Measurements from ENCODE around the gene ABCB9.

Gene ABCB9

DNA sequence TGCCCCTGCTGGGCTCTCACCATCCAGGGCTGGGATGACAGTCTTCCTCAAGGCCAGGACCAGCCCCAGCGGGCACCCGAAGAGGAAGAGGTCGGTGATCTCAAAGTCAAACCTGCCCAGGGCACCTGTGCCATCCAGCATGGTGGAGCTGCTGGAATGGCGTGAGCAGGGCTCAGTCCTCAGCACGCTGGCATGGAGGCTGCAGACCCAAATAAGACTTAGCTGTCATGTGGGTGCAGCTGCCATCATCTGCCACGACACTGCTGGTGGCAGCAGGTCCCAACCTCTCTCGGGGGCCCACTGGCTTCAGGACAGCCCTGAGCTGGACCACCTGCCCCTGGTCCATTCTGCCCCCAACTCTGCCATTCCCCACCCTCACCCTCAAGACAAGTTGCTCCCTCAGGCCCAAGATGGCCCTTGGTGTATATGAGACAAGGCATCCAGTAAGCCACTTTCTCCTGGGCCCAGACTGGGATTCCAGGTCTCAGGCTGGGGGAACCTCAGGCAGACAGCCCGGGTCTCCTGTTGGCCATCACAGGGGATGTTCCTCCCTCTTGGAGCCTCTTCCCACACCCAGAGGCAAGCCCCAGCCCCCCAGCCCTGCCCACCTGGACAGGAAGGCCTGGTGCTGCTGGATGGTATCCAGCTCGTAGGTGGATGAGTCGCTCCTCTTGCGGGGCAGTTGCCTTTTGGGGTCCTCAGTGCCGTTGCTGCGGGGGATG lies 28.7 kb upstream of the ABCB9 start:
- DNase-seq (ENCODE audit: low read depth in 2 of 2), result no peak

DNA sequence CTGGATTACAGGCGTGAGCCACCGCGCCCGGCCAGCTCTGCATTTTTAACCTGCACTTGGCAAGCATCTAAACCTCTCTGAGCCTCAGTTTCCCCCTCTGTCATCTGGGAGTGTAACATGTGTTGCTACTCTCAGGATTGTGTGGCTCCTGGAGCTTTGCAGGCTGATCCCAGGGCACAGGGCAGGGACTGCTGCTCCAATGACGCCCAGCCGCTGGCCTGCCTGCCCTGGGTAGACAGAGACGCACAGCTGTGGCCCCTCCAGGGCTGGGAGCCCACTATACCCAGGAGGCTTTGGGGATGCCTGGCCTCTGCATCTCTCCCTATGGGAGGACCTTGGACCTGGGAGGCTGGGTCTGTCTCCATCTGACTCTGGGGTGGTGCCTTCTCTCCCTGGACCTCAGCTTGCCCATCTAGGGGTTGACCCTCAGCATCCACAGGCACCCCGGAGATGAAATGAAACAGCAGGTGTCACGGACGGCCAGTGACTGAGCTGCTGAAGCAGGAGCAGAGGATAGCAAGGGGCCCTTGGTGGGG lies 27.9 kb upstream of the ABCB9 start:
- no peak for DNase-seq (ENCODE audit: low read depth in 2 of 2)

DNA sequence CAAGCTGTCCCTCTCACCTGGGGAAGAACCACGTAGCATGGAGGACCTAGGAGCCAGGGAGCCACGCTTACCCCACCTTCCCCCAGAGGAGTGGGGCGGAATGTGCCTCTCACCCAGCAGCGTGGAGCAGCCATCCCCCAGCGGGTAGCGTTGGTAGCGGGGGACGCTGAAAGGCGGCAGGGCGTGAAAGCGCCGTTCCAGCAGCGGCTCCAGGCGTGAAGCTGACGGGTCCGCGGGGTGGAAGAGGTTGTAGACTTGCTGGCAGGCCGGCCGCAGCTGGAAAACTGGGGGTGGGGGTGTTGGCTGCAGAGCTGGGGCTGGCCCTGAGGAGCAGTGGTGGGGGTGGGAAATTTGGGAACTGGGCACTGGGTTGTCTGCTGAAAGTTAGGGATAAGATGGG lies 26.1 kb upstream of the ABCB9 start:
- no peak for DNase-seq (ENCODE audit: low read depth in 2 of 2)

DNA sequence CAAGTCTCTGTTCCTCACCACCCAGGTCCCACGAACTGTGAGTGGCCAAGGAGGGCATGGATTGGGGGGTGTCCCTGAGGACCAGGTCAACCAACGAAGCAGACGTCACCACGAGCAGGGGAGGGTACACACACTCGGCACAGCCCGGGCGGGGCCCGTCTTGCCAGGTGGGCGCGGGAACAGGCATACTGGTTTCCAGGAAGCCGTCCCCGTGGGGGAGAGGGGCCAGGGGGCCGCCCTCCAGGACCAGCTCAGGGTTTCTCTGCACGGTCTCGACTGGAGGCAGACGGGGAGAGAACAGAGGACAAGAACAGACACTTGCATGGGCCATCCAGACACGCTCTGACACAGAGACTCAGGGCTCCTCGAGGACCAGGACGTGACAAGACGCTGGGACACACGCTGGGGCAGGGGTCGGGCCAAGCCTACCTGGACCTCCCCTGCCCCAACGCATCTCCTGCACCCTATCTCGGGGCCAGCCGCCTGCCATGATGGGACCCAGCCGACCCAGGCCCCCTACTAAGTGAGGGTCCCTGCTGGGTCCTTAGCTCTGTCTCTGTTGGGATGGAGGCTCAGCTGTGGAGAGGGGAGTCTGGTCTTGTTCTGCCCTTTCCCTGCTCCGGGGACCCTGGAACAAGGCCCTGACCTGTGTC lies 25.5 kb upstream of the ABCB9 start:
- no peak for DNase-seq (ENCODE audit: low read depth in 2 of 2)

DNA sequence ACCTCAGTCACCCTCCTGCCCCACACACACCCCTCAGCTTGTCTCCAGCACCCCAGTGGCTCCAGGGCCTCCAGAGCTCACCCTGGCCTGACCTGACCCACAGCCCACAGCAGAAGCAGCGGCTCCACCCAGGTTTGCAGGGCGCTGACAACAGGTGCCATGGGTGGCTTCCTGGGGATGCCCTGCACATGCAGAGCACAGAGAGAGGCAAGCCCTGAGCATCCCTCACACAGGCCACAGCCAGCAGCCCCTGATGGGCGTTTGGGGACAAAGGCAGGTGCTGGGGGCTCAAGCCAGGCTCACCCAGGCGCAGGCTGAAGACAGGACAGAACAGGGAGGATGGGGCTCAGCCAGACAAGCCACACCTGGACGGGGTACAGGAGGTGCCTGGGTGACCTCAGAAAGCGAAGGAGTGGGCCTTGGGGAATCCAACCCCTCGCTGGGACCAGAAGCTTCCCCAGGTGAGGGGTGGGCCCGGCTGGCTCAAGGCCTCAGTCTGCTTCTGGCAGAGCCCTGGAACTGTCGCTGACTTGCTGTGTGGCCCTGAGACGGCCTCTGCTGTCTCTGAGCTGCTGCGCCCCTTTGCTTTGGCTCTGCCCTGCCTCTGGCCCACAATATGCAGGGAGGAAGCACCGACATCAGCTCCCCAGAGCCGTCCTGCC lies 24.8 kb upstream of the ABCB9 start:
- no peak for DNase-seq (ENCODE audit: low read depth in 2 of 2)

DNA sequence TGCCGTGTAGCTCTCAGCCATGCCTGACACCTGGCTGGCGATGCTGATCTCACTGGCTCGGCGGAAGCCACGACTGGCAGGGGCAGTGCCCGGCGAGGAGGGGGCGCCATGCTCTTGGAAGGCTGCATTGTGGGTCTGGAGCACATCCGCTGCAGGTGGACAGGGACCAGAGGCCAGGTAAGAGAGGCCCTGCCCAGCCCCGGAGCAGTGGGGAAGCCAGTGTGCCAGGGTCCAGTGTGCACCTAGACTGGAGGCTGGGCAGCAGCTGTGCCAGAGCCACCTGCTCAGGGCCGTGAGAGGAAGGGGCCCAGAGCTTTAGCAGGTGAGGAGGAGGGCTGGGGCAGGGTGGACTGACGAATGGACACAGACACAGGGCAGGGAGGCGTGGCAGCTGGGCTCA lies 24.3 kb upstream of the ABCB9 start:
- no peak for DNase-seq (ENCODE audit: low read depth in 2 of 2)

DNA sequence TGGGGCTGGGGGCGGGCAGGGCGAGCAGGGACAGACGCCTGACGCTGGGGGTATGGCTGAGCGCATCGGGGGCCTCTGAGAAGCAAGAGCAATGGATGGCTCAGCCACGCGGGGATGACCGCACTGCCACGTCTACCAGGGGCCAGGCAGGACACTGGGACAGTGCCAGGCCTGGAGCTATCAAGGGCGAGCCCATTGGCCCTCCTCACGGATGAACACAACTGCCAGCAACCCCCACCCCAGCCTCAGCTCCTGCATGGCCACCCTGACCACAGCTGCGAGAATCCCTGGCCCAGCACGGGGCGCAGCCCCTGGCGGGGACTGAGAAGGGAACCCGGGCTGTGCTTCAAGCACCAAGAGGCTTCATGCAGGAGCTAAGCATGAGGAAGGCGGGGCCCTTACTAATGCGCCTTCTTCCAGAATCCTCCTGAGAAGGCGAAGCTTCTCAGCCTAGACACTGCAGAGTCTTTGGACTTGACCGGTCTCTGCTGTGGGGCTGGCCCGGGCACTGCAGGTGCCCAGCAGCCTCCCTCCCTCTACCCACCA lies 23.7 kb upstream of the ABCB9 start:
- no peak for DNase-seq (ENCODE audit: low read depth in 2 of 2)

DNA sequence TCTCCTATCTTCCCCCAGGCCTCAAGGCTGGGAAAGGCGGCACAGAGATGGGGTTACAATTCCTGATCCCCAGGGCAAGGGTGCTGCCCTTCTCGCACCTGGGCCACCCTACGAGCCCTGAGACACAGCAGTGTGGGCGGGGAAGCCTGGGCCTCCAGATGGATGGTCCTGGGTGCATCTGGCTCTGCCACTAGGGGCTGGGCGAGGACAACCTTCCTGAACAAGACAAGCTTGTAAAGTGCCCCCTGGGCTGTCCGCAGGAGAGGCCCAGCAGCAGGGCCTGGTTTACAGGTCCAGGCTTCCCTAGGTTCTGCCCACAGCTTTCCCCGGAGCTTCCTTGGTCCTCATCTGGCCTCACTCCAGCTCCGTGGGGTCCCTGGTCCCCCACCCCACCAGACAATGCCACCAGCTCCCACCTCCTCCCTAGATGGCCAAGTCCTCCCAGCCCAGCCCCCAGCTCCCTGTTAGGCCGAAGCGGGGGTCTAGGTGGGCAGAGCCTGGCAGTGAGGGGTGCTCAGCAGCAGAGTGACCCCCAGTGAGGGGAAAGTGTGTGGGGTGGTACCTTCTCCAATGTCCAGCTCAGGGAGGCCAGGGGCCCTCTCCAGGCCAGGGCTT lies 23.1 kb upstream of the ABCB9 start:
- DNase-seq (ENCODE audit: low read depth in 2 of 2), result no peak

DNA sequence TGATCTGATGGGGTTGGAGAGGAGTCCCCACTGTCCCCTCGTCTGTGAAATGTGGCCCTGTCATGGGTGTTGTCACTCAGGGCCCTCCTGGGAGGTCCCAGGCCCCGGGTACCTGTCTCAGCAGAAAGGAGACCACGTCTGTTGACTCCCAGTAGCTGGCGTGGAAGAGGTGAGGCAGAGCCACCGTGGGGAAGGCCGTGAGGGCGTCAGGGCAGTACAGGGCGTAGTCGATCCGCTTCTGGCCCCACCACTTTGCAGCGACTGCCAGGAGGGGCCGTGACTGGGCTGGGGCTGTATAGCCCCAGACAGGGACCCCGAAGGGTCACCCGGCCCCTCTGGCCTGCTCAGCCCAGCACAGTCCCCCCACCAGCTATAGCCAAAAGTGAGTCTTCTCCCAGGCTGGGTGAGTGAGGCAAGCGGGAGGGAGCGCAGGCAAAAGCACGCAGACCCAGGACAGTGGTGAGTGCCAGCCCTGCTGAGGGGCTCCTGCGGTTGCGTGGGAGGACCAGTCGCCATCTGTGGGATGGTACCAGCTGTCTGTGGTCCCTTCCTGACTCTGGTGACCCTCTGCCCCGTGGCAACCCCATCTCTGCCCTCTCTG lies 22.4 kb upstream of the ABCB9 start:
- DNase-seq (ENCODE audit: low read depth in 2 of 2), result no peak

DNA sequence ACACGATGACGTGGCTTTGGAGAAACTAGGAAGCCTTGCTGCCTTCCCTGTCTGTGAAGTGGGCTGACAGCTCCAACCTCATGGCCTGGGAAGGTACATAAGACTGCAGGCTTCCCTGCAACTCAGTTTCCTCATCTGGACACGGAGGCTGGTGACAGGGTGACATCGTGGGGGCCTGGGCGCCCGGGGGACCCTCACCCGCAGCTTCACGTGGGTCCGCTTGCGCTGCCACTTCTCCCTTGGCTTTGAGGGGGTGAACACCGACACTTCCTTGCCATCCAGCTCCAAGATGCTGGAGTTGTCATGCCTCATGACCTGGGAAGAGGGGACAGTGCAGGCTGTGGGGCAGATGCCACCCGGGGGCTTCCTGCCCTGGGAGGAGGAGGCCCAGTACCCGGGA lies 21.8 kb upstream of the ABCB9 start:
- DNase-seq (ENCODE audit: low read depth in 2 of 2), result no peak

DNA sequence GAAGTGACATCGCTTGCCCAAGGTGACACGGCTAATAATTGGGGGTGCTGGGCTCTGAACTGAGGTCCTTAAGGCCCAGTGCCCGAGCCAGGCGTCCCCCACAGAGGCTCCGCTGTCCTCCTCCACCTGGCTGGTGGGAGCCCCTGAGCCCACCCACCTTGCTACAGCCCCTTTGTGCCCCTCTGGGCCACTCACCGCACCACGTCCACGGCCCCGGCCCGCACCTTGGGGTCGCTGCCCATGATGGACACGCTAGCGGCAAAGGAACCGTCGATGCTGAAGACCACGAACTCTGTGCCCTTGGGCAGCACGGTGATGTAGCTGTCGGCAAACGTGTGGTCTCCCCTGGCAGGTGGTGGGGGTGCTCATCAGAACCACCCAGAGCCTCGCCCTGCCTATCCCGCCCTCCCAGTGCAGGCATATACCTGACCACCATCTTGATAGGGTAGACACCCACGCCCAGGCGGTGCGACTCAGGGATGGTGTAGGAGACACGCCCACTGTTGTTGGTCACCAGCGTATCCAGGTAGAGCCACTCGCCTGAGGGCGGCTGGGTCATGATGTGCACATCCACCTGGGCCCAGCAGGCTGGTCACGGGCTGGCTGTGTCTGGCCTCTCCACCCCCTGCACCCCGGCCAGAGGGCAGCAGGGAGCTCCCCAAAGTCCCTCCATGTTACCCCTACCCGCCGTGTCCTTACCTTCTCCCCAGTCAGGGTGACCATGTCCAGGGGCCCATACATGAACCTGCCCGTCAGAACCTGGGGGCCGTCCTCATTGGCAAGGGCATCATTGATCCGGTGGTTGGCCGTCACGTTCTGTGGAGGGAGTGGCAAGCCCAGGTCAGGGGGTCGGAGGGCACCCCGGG lies 21.1 kb upstream of the ABCB9 start:
- DNase-seq (ENCODE audit: low read depth in 2 of 2), result no peak

DNA sequence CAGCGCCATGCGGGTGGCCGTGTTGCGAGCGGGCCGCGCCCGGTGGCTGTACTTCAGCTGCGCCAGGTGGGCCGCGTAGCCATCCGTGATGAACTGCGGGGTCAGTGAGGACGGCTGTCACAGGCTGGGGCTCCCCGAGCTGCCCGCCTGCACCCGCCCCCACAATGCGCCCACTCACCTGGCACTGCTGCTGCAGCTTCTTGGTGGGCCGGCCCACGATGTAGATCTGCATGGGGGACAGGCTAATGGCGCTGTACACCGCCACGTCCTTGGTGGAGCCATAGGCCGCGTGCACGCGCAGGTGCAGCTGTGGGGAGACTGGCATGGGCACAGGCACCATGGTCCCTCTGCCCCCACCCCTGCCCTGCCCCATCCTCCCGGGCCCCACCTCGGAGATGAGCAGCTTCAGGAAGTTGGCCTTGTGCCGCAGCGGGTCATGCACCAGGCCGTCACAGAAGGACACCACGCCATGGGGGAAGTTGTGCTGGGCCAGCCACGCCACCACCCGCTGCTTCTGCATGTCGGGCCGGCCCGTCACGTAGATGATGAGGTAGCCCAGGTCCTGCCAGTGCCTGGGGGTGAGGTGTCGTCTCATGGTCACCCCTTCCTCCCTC lies 20.1 kb upstream of the ABCB9 start:
- DNase-seq (ENCODE audit: low read depth in 2 of 2), result no peak

DNA sequence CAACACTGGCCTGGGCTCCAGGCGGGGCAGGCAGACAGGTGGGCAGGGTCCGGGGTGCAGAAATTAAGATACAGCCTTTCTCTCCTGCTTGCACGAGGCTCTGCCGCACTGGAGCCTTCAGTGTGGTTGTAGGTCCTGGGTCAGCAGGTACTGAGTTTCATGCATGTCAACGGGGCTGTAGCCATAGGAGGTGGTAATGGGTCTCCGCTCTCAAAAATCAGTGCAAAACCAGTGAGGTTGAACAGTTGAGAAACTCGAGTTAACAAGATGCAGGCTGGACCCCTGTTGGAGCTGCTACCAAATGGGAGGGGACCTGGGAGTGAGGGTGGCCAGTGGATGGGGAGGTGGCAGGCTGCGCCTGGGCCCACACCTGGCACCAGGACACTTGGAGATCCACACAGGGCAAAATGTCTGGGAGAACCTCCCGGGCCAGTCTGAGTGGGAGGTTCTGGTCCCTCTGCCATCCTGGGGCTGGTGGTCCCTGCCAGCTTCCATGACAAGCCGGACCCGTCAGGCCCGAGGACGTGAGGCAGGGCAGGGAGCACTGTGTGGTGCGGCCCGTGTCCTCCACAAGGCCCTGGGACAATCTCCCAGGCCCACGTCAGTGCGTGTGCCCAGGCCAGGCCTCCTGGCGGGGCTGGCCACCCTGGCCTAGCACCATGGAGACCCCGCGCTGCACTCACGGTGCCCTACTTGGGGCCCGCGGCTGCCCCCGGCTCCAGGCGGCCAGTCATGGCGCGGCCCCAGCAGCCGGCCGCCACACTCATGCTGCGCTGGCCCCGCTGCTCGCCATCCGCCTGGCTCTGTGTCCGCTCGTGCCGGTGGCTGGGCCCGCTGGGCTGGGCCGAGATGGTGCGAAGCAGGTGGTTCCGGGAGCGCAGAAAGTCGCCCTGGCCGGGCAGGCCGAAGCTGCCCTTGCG lies 19.3 kb upstream of the ABCB9 start:
- DNase-seq (ENCODE audit: low read depth in 2 of 2), result no peak

DNA sequence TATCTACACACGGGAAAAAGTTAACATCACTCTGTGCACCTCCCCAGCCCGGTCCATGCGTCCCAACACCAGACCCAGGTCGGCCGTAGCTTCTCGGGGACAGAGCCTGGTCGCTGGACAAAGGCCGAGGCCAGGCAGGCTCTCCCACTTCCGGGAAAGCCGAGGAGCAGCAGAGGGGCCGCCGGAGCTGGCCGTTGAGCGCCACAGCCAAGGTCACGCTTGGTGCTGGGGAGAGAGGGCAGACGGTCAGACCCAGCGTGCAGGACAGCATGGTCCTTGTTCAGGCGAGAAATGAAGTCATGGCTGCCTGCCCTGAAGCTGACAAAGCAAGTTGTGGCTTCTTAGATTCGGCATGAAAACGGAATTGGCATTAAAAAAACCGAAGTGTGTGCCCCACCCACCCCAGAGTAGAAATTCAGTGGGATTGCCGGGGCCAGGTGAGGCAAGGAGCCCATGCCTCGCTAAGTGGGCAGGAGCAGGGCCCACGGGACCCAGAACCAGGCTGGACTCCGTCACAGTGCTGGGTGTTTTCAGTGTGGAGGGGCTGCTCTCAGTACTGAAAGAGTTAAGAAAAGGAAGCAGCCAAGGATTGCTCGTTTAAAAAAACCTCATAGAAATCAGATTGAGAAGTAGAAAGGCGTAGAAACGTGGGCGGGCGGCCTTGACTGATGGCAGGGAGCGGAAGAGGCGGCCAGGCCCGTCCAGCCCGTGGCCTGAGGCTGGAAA lies 18.5 kb upstream of the ABCB9 start:
- DNase-seq (ENCODE audit: low read depth in 2 of 2), result no peak

DNA sequence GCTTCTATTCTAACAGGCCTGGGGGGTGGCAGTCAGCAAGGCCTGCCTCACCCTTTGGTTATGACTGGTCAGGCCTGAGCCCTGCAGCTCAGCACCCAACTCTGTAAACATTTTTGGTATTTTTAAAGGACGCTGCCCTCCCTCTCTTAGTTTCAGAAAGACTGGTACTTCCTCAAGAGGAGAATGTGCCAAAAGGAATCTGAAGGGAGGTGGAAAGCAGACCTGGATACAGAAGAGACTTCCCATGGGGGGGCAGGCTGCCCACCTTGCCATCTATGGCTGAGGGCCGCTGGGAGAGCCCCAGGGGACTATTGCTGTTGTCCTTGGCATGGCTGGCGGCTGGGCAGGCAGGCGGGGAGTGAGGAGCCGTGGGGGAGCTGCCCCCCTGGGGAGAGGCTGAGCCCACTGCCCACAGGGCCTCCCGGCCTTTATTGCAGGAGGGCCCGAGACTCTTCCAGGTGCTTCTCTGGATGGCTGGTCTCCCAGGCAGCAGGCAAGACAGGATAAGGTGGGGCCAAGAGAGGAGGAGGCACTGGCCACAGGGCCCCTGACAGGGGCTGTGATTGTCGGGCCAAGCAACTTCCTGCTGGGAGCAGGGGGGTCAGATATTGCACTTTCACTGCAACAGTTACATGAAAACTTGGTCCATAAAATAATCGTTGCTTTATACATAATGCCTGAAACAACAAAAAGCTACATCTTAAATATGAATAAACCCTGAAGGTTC lies 17.7 kb upstream of the ABCB9 start:
- no peak for DNase-seq (ENCODE audit: low read depth in 2 of 2)

DNA sequence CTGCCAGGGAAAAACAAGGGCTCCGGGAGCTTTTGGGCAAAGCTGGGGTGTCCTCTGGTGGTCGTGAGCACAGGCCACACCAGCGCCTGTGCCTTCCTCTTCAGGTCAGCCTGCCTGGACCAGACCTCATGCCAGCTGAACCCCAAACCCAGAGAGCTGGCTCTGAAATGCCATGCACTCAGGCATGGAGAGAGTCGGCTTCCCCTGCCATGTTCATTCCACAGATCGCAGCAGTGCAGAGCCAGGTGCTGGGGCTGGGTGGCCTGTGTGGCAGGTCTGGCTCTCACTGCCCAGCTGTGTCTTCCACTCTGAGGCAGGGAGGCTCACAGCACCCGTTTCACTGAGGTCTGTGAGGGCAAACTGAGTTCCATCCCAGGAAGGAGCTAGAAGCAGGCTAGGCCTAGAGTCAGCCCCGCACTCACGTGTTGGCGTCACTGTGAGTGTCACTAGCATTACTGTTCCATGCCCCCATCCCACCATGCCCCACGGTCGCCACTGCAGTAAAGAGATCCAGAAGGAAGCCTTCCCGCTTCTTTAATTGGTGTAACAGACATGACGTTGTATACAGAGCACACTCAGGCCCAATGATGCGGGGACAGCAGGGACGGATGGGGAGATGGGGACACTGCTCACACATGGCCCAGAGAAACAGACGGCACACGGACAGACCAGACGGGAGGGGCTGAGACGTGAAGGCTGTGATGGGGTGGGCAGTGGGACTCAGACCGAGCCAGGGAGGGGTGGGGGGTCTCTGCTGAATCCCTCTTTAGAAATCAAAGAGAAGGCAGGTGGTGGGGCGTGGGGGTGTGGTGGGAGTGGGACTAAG lies 16.9 kb upstream of the ABCB9 start:
- DNase-seq (ENCODE audit: low read depth in 2 of 2), result no peak

DNA sequence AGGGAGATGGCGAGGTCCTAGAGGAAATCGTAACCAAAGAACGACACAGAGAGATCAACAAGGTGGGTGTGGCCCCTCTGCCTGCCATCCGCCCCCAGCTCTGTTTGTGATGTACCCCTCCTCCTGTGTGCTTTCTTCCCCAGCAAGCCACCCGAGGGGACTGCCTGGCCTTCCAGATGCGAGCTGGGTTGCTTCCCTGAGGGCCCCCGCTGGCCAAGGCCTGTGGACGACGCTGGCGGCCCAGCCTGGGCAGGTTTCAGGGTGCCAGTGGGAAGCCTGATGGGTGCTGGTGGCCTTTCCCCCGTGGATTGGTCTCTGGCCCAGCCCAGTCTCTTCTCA lies 16.2 kb upstream of the ABCB9 start:
- no peak for DNase-seq (ENCODE audit: low read depth in 2 of 2)
